GM19324 (cell line): ENCODE measurements around the gene C8G.

Experiments used
- ATAC-seq: cut with Tn5 transposase; IDR thresholded peaks from one replicate; pipeline ENCODE4 v1.9.1; 2021; ENCODE audit warnings: mild to moderate bottlenecking, moderate library complexity; ENCODE audit not compliant: unreplicated experiment, low FRiP score

C8G gene

GRCh38 chr9:136980669-136981478 lies 35.8 kb downstream of the C8G start:
- no peak for ATAC-seq

- no peak for ATAC-seq
Measured at GRCh38 chr9:136981588-136982231, 36.7 kb downstream of the C8G start.

DNA sequence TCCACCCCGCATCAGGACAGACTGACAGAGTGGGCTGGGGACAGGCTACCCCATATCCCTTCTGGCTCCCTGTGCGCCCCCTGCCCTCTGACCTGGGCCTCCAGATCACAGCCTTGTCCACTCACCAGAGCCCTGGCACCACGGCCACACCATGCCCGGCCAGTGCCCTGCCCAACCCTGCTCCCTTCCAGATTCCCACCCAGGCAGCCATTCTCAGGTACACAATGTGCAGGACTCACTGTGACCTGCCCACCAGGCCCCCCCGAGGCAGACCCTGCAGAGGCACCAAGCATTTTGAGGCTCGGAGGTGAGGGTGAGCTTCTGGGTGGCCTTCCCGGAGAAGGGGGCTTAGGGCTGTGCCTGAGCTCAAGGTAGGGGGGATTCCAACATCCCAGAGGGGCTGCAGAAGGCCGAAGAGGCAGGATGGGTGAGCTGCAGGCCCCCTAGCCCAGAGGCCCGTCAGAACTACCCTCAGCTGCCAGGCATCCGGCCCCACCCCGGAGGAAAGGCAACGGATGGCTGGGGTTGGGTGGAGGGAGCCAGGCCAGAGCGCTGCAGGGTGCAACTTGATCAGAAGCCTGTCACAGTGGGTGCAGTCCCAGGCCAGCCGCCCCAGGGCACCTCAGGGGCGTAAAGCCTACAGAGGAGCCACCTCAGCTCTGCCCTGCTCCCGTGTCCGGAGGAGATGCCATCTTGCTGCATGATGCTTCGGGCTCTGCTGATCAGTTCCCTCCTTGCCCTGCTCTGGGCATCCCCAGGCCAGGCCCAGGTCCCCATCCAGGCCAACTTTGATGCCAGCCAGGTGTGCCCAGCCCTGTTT lies 37.4 kb downstream of the C8G start, which contains the start of gene LCNL1:
TSS of gene LCNL1 (plus strand) at position 762 of the 820 bp plus-strand sequence. CDS start 594 bp downstream, outside the sequence.
- ATAC-seq = no peak

DNA sequence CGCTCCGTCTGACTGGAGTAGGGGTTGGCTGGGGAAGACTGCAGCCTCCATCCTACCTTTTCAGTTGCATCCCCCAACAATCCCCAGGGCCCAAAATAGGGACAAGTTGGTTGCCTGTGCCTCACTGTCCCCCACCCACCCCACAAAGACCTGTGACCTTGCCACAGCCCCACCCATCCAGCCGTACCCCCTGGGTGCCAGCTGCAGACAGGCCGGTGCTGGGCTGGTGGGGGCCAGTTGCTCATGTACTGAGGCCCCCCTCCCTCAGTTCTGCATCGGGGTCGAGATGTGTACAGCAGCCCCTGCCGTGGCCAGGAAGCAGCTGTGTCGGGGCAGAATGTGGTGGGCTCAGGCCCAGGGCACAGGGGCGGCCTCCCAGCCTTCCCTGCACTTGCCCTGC lies 38.1 kb downstream of the C8G start:
- no peak for ATAC-seq

GRCh38 chr9:136983656-136984314 lies 38.7 kb downstream of the C8G start:
- ATAC-seq = no peak

GRCh38 chr9:136984464-136985026 lies 39.5 kb downstream of the C8G start:
- ATAC-seq = no peak

DNA sequence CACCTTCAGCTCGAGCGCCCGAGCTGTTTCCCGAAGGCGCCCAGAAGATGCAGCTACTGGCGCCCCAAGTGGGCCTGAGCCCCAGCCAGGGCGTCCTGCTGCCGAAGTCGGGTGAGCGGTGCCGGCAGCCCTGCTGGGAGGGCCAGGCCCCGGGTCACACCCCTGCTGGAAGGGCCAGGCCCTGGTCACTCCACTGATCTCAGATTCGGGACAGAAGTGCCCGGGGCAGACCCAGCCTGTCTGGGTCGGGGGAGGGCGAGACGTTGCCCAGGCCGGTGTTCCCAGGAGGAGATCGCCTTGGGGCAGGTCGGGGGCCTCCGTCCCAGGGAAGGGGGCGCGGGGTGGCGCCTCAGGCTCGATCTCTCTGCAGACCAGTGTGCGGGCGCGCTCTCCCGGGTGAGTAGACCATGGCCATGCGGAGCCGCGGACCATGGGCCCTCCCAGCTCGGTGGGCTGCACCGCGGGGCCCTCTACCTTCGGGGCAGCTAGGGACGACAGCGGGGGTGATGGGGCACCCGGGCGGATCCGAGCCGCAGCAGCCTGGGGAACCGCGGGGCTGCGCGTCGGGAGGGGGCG lies 40.1 kb downstream of the C8G start:
- ATAC-seq = no peak

GRCh38 chr9:136985853-136986252 lies 40.8 kb downstream of the C8G start:
- no peak for ATAC-seq

- ATAC-seq = no peak
Measured at GRCh38 chr9:136988872-136989271, 43.8 kb downstream of the C8G start.

DNA sequence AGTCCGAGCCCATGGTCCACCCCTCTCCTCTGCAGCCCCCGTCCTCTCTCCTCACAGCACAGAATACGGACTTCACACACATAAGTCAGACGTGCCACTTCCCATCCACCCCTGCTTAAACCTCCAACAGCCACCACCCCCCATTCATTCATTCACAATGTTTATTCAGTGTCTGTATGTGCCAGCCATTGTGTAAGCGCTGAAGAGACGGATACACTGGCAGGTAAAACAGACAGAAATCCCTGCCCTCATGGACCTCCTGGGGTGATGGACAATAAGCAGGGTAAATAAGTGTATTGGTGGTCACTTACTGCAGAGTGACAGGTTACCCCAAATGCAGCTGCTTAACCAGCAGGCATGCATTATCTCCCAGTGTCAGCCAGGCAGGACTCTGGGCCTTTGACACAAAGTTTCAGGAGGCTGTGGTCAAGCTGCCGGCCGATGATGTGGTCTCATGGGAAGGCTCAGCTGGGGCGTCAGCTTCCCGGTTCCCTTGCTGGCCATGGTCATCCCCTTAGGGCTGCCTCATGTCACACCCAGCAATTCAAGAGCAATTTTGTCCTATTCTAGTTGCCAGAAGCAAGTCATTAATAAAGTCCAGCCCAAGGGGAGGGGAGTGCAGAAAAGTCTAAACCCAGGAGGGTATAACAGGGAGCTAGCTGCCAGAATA lies 45.3 kb downstream of the C8G start:
- ATAC-seq = no peak

- ATAC-seq = peak; percentile 86
Measured at GRCh38 chr9:136991993-136992818, 47.2 kb downstream of the C8G start, which contains the start of gene PAXX. PAXX (plus strand) TSS chr9:136992422; CDS start chr9:136992444, 22 bp downstream.

- ATAC-seq = no peak
Measured at GRCh38 chr9:136992819-136993369, 47.9 kb downstream of the C8G start.

DNA sequence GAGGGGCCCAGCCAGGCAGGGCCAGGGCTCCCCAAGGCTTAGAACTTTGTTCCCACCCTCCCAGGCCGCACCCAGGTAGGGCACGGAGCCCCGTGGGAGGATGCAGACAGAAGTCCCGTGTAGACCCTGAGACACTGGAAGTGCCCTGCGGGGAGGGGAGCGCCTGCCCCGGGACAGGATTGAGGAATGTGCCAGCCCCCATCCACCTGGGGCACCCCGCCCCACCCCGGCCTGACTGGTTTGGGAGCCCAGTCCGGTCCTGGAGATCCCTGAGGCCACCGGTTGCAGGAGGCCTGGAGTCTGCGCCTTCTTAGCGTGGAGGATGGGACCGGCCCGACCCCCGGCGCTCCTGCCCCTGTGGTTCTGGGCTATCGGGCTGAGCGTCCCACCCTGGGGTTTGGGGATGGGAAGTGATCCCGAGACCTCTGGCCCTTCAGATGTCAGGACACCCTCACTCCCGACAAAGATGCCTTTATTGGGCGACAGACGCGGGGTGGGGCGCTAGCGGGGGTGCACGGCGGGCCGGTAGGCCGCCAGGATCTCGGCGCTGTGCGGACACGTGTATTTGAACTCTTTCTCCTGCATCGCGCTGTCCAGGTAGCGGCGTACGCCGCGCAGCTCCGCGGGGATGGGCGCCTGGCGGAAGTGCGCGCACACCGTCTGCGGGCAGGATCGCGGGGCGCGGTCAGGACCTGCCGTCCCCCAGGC lies 49.3 kb downstream of the C8G start:
- ATAC-seq = no peak

DNA sequence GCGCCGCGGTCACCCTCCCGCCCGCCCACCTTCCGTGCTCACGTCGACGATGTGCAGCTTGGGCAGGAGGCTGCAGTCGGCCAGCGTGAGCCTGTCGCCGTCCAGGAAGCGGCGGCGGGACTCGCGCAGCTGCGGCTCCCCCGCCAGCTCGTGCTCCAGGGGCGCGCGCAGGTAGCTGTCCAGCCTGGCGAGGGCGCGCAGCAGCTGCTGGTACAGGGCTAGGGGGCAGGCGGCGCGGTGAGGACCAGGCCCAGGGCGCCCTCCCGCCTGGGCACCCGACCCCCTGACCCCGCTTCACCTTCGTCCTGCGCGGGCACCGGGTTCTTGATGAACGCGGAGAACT lies 49.8 kb downstream of the C8G start:
- no peak for ATAC-seq

GRCh38 chr9:136995362-136995761 lies 50.3 kb downstream of the C8G start:
- no peak for ATAC-seq

GRCh38 chr9:136995772-136996311 lies 50.8 kb downstream of the C8G start:
- no peak for ATAC-seq
